Stimulated activated CD4-positive, alpha-beta T cell treated with anti-CD3 and anti-CD28 coated beads, Interleukin-2, amount 100 ng/mL, for 4 hours (primary cell): ENCODE results near the gene POLE3.
"Not testable (repeated sequence)": the region's sequence is repeated elsewhere in the genome, so short reads cannot be mapped to it uniquely, and the experiment has no call there.

Experiments used
- DNase-seq: peaks from one replicate; pipeline ENCODE4 v3.0.0-alpha.2; 2020; ENCODE audit warnings: low read depth

The POLE3 gene

DNA sequence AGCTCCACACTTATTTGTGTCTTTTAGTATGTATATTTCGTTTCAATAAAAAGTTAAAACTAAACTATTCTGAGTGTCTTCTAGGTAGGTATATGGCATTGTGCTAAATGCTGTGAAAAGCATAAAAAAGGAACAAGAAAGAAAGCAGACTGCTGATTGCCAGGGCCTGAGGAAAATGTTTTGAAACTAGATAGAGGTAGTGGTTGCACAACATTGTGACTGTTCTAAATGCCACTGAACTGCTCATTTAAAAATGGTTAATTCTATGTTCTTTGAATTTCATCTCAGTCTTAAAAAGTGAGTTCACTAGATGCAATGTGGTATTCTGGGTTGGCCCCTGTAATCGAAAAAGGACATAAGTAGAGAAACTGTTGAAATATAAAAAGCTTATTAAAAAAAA lies 6.8 kb downstream of the POLE3 start:
- no peak for DNase-seq

DNA sequence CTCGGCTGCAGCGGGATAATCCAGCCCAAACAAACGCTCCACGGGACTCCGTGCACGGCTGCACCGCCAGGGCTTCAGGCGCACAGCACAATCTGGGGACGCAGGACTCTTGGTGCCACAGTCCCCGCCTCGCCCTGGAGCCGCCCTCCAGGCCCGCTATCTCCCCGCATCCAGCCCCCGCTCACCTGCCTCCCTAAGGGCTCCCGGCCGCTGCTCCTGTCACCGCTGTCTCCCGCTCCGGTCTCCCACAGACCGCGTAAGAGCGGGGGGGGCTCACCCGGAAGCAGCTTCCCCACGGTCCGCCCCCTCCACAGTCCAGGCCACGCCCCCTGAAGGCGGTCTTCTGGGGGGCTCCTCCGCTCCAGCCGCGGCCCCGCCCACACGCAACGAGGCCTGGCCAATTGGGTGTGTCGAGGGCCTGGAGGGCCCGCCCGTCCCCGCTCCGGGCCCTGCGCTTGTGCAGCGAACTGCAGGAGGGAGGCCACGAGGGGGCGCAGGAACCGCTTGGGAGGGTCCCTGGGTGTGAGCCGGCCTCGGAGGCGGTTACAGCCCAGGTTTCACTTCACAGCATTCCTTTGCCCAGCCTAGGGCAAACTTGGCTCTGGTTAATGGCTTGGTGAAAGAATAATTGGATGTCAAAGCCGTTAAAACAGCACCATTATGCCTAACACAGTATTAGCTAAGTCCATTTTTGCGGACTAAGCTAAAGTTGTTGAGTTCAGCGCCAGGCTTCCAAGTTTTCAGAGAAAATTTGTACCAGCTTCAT lies 9.3 kb downstream of the POLE3 start, which contains the start of gene ALAD:
Gene ALAD (minus strand): TSS at position 258 of the 766 bp plus-strand sequence. CDS start 7,725 bp downstream, outside the sequence.
- peak; percentile 100 for DNase-seq

DNA sequence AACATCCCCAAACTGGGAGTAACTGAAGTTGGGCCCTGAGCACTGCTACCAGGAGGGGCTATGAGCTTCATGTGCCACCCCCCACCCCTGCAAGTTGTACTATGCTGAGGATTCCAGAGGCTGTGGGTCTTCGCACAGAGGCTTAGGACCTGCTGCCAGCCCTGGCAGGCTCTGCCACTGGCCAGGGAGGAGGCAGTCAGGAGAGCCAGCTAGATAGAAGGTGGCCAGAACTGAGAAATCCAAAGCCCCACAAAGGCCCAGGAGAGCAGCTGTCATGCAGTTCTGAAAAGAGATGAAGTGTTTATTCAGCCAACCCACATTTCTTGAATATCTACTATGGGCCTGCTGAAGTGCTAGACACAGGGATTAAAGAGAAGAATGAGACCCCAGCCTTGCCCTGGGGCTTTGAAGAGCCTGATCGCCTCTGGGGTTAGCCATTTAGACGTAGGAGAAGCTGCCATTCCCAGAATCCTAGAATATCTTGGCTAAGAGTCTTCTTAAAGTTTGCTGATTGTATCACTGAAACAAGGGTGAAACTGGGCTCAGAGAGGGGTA lies 10.8 kb downstream of the POLE3 start:
- DNase-seq: no peak

DNA sequence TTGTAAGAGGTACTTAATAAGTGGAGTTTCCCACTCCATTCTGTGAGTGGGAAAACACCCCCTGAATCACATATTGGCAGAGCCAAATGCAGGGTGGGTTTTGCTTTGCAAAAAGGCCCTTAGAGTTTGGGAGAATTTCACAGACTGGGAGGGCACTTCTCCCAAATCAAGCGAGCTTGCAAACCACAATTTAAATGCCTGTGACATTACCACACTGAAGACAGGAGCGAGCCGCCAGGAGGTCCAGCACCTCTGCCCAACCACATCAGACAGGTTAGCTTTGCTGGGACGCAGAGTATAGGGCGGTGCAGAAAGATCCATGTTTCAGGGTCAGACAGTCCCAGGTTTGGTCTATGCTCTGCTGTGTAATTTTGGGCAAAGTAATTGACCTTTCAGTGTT lies 11.7 kb downstream of the POLE3 start:
- DNase-seq: no peak

DNA sequence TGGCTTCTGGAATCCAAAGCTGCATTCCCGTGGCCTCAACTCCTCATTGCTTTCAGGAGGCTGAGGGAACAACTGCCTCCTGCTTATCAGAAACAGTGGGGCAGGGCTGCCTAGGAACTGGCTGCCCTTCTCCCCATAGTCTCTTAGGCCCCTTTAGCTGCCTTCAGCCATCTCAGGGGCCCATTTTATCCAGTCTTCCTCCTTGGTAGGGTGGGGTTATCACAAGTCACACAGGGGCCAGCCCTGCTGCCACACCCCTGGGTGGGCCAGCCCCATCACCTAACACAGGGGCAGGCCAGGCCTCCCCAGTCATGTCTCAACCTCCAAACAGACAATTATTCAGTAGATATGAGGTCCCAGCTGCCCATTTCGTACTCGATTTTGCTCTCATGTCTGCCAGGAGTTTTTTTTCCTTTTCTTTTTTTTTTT lies 13.3 kb downstream of the POLE3 start:
- no peak for DNase-seq

DNA sequence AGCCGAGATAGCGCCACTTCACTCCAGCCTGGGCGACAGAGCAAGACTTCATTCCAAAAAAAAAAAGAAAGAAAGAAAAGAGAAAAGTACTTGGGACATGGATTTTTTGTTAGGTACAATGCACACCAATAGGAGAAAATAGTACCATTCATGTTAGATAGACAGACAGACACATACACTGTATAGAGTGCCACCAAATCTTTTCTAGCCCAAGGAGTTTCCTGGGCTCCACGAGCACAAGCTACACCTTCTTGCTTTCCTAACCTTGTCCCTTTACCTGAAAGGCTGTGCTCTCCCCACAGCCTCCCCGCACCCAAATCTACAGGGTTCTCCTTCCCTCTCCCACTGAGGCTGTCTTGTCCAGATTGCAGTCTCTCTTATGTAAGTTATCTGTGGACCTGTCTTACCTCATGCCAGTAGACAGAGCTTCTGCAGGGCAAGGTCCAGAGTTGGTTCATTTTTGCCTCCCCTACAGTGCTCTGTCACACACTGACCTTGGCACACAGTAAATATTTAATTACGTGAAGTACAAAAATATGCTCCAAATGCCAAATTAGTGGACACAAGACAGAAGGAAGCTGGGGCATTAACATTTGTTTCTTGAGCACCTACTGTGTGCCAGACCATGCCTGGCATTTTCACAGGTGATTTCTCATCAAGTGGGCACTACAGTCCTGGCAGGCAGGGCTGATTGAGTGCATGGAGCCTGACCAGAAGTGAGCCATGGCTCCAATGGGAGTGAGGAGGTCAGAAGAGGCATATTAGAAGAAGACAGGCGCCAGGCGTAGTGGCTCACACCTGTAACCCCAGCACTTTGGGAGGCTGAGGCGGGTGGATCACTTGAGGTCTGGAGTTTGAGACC lies 15.2 kb downstream of the POLE3 start:
- no peak for DNase-seq

DNA sequence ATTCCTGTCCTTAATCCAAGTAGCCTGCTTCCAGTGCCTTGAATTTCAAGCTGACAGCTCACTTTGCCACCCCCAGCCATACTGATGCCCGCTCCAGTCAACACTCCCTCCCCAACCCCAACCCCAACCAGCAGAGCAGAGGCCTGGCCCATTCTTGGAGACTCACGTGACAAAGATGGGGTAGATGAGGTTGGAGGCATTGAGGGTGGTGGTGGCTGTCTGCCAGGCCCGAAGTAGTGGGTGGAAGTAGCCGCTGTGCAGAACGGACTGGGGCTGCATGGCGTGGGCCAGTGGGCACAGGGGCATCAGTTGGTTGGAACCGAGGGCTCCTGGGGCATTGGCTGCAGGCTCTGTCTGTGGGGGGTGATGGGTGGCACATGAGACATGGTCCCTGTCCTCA lies 17.2 kb downstream of the POLE3 start:
- no peak for DNase-seq

DNA sequence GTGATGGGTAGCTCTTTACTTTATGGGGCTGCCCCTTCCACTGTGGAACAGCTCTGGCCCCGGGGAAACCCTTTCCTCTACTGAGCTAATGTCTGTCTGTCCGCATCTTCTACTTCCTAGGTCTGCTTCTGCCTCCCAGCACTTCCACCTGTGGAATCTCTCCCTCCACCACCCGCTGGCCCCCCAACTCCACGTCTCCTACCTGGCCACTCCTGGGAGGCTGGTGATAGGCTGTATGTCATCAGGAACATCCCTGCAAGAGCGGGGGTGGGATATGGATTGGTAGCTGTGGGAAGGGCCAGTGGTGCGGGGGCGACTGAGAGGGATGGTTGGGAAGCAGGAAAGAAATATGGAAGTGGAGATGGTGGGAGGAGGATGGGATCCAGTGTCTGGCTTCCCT lies 18.6 kb downstream of the POLE3 start:
- DNase-seq: no peak

DNA sequence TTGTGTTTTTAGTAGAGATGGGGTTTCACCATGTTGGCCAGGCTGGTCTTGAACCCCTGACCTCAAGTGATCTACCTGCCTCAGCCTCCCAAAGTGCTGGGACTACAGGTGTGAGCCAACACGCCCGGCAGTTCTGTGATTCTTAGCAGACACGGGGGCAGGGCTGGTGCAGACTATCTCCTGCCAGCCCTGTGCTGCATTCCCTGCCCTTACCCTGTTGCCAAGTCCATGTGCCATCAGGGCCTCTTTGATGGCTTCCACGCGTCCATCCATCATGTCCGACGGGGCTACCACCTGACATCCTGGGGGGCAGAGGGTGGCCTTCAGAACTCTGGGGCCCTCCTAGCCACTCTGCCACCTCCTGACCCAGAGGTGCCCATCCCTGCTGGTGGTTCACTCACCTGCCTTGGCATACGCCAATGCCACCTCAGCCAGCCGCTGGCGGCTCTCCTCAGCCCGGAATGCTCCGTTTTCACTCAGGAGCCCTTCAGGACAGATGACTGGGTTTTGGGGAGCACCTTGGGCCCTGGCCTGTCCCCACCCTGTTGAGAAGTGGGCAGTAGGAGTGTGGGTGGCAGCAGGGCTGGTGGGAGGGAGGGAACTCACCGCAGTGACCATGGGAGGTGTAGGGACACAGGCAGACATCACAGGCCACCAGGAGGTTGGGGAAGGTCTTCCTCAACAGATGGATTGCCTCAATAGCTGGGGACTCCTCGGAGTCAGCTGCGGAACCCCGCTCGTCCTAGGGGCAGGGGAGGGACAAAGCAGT lies 20.1 kb downstream of the POLE3 start:
- no peak for DNase-seq

DNA sequence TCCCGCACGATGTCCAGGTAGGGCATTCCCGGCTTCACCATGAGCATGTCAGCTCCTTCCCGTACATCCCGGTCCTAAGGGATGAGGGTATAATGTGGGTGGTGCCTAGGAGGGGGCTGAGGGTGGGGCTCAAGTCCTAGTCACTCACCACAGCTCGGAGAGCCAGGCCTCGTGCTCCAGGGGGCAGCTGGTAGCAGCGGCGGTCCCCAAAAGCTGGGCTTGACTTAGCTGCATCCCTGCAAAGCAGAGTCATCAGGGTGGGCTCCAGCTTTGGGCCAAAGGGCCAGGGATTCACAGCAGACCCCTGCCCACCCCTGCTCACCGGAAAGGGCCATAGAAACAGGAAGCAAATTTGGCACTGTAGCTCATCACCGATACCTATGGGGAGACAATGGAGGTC lies 21.0 kb downstream of the POLE3 start:
- no peak for DNase-seq

DNA sequence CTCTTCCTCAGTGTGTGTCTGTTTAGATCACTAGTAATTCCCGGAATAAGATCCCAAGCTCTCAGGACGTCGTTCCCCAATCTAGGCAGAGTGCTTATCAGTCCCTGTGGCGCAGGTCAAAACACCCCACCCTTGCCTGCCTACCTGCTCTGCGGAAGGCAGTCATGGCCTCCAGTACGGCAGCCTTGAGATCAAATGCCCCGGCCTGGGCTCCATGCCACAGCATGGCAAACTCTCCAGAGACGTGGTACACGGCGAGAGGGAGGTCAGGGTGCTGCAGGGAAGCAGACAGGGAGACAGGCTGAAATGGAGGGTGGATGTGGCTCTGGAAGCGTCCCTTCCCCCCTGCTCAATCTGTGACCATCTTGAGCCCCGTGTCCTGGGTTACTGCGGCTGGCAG lies 21.6 kb downstream of the POLE3 start:
- DNase-seq: no peak

DNA sequence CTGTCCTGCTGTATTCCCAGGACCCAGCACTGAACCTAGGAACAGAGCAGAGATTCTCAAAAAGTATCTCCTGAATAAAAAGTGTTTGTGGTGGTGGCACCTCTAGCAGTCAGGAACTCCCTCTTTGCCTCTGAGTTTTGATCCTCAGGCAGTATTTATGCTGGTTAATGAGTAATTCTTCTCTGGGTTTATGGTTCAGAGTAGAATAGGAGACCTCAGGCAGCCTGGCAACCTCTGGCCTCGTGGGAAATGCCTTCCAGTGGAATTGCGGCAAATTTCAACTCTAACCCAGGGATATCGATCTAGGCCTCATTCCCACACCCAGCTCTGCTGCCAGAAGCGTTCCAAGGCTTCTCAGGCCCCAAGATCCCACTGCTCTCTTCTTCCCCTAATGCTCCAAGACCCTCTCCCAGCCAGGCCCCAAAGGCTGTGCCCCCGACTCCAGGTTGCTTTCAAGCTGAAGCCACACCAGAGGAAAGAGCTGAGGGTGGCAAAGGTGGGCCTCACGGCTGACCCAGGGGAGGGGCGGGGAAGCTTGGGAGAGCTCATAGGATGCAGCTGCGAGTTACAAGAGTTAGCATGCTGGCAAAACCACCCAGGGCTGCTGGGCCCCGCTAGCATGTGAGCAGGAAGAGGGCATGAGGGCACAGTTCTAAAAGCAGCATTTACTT lies 22.8 kb downstream of the POLE3 start:
- no peak for DNase-seq

DNA sequence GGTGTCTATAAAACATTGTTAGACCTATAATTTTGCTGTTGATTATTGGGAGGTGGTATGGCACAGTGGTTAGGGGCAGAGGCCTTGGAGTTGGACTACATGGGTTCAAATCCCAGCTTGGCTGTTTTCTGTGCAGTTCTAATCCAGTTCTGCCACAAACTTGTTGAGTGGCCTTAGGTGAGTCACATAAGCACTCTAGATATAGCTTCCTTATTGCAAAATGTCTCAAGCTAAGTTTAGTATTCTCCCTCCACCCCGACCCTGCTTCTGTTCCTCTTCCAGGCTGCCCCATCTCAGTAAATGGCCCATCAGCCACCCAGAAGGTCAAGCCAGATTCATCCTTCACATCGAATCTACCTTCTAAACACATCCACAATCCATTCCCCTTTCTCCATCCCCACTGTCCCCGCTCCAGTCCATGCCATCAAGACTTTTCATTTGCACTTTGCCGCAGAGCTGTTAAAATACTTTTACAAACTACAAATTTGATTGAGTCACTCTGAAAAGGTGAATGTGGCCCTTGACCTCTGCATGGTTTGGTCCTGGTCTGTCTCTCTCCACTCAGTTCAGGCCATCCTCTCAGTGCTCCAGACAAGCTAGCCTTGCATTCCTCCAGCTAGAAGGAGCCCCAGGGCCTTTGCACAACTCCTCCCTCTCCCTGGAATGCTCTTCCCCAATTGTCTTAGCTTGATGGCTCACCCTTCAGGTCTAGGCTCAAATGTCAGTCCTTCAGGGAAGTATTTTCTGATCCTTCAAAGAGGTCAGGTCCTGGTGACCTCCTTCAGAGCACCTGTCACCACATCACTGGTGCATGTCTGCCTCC lies 23.7 kb downstream of the POLE3 start:
- DNase-seq: no peak

DNA sequence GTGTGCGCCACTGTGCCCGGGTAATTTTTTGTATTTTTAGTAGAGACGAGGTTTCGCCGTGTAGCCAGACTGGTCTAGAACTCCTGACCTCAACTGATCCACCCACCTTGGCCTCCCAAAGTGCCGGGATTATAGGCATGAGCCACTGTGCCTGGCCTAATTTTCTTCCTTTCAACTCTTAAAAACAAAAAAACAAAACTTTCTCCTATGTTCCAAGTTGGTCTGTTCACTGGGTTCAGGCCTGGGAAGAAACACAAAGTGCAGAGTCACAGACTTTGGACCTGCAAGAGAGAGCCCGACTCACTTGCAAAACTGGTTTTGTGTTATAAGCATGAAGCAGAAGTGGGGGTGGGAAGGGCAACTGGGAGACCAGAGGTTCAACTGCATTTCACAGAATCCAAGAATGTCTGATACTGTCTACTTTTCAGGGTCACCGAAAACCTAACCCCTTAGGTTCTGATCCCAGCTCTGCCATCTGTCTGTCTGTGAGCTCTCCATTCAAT lies 28.5 kb downstream of the POLE3 start:
- no peak for DNase-seq

DNA sequence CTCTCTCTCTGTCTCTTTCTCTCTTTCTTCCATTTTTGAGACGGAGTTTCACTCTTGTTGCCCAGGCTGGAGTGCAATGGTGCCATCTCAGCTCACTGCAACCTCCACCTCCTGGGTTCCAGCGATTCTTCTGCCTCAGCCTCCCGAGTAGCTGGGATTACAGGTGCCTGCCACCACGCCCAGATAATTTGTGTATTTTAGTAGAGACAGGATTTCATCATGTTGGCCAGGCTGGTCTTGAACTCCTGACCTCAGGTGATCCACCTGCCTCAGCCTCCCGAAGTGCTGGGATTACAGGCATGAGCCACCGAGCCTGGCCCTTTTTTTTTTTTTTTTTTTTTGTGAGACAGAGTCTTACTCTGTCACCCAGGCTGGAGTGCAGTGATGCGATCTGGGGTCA lies 29.0 kb downstream of the POLE3 start:
- DNase-seq: not testable (repeated sequence)

DNA sequence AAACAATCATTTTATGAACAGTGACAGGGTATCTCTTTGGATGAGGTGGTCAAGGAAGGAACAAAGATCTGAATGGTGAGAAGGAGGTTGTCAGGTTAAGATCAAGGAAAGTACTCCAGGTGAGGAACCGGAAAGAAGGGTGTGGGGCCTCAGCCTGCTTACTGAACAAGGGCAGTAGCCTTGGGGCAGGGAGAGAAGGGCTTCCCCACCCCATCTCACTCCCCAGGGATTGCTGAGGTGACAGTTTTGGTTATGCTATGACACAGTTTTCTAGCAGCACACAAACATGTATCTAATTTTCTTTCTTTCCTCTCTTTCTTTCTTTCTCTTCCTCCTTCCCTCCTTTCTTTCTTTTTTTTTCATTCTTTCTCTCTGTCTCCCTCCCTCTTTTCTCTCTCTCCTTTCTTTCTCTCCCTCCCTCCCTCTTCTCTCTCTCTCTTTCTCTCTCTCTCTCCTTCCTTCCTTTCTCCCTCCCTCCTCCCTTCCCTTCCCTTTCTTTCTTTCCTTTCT lies 29.6 kb downstream of the POLE3 start:
- no peak for DNase-seq

DNA sequence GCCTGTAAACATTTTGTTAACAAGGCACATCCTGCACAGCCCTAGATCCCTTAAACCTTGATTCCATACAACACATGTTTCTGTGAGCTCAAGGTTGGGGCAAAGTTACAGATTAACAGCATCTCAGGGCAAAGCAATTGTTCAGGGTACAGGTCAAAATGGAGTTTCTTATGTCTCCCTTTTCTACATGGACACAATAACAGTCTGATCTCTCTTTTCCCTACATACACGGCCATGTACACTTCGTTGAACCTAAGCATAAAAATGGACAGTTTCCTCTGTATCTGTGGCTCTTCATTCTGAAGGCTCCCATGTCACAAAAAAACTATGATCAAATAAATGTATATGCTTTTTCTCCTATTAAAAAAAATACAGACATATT lies 30.7 kb downstream of the POLE3 start:
- not testable (repeated sequence) for DNase-seq

DNA sequence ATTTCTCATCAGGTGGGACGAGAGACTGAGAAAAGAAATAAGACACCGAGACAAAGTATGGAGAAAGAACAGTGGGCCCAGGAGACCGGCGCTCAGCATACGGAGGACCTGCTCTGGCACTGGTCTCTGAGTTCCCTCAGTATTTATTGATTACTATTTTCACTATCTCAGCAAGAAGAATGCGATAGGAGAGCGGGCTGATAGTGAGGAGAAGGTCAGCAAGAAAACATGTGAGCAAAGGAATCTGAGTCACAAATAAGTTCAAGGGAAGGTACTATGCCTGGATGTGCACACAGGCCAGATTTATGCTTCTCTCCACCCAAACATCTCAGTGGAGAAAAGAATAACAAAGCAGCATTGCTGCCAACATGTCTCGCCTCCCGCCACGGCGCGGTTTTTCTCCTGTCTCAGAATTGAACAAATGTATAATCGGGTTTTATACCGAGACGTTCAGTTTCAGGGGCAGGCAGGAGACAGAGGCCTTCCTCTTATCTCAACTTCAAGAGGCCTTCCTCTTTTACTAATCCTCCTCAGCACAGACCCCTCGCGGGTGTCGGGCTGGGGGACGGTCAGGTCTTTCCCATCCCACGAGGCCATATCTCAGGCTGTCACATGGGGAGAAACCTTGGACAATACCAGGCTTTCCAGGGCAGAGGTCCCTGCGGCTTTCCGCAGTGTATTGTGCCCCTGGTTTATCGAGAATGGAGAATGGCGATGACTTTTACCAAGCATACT lies 31.2 kb downstream of the POLE3 start:
- not testable (repeated sequence) for DNase-seq
